ENCODE results near the gene RSKR. TPM values are rescaled to one million over a fixed set of nuclear protein-coding genes. Genes with fewer than 3 reads are reported as not detected.

The RSKR gene
- total RNA-seq, 1 donor from 2014 or later: 37.9 TPM

DNA sequence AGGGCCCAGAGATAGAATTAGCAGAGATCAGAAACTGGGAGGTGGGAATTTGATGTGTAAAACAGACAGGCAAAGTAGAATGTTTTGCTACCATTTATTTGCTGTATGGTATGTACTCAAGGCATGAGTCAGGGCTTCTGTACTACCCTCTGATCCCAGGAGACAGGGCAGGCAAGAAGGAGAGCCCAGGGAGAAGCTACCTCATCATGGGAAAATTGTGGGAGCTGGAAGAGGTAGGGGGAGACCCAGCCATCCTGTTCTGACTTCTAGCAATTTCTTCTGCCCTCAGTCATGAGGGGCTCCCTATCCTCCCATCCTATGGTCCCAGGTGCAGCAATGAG lies 41.0 kb downstream of the RSKR start:
- peaks cover 60% of the 10 kb centered on the region for H3K36me3 Mint-ChIP-seq (ENCODE audit: low read depth)
- H3K4me1 Mint-ChIP-seq (ENCODE audit: low read depth): peaks cover 51% of the 10 kb centered on the region
- H3K27ac Mint-ChIP-seq: no peak overlapping the region
- DNase-seq (ENCODE audit: low spot score): no peak
- H3K27me3 Mint-ChIP-seq (ENCODE audit: low read depth): no peaks in the 10 kb centered on the region
- intact Hi-C loops (cut with micrococcal nuclease): no loop called here
- no peak overlapping the region for H3K4me3 Mint-ChIP-seq (ENCODE audit: low read depth)
- H3K9me3 Mint-ChIP-seq: no peaks in the 10 kb centered on the region

DNA sequence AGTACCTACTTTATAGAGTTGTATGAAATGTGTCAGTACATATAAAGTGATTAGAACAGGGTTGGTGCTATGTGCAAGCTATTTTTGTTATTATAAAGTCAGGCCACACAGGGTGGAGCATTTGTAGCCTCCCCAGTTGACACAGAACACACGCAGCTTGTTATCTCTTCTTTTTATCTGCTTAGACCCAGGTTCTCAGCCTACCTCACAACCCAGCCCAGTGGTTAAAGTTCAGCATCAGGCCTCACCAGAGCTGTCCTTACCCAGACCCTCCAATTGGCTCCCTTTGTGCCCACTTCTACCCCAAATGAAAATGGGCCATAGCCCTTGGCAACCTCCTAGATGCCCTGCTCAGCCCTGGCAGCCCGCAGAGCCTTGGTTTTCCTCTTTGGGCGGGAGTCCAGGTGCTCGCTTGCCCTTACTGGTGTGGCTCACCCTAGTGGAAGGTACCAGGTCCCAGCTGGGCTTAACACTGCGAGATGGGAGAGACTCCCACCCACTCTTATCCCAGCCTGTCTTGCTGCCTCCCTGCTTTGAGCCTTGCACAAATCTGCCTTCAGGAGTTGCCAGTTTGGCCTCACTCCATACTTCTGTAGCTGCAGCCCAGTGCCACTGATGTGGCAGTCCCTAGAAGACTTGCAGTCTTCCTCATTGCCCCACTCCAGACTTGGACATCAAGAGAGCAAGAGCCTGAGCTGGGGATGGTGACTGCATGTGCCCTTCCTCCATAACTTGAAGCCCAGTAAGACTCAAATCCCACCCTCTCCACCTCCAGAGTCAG lies 41.5 kb downstream of the RSKR start:
- peak overlapping the region; percentile 97 for H3K4me3 Mint-ChIP-seq (ENCODE audit: low read depth)
- peak overlapping the region; percentile 70 for H3K27ac Mint-ChIP-seq
- peaks cover 54% of the 10 kb centered on the region for H3K4me1 Mint-ChIP-seq (ENCODE audit: low read depth)
- no peaks in the 10 kb centered on the region for H3K9me3 Mint-ChIP-seq
- H3K36me3 Mint-ChIP-seq (ENCODE audit: low read depth): peaks cover 60% of the 10 kb centered on the region
- intact Hi-C loops (cut with micrococcal nuclease): no loop called here
- no peaks in the 10 kb centered on the region for H3K27me3 Mint-ChIP-seq (ENCODE audit: low read depth)
- no peak for DNase-seq (ENCODE audit: low spot score)

DNA sequence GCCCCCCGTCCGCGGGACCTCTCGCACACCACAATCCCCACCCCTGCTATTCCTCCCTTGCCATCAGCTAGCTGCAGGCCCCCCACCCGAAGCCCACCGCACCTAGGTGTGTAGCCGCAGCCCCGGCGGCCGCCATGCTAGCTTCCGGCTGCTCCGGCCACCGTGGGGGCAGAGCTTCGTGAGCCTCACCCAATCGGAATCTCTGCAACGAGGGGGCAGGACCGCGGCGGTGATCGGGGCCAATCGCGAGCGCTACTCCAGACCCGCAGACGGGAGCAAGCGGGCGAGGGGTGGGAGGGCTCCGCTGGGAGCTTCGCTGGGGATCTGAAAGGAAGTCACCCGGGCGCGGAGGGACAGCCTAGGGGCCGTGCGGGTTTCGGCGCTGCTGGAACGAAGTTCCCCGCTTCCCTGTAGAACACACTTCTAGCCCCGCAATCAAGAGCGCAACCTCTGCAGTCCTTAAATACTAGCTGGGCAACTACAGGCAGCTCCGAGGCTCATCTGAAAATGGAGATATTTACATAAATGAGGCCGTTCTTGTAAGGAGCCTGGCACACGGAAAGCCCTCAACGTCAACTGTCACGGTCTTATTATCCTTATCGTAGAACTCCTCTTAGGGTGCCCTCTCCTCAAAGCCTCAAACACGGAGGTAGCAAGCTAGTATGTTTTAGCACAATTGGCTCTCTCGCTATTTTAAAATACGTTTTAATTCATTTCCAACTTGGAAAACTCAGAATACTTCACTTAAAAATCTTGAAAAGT lies 42.4 kb downstream of the RSKR start, which contains the start of gene PIGS:
Gene PIGS (minus strand): TSS at position 164 of the 762 bp plus-strand sequence. CDS start 28 bp downstream, at position 136.
- Mint-ChIP-seq H3K36me3 (ENCODE audit: low read depth) (peaks cover 59% of the 10 kb centered on the region), H3K4me3 (ENCODE audit: low read depth) (peak within 1 kb of the TSS; percentile 97), H3K27me3 (ENCODE audit: low read depth) (no peaks in the 10 kb centered on the region), H3K9me3 (no peaks in the 10 kb centered on the region), H3K27ac (peak within 1 kb of the TSS; percentile 93), H3K4me1 (ENCODE audit: low read depth) (peaks cover 54% of the 10 kb centered on the region)
- intact Hi-C loops (cut with micrococcal nuclease): loop anchor here (1.0 to 2.0 kb wide), 2 partner anchors 19 to 27 kb away; partner anchors contain the start of gene UNC119
- DNase-seq (ENCODE audit: low spot score): peak; percentile 91

DNA sequence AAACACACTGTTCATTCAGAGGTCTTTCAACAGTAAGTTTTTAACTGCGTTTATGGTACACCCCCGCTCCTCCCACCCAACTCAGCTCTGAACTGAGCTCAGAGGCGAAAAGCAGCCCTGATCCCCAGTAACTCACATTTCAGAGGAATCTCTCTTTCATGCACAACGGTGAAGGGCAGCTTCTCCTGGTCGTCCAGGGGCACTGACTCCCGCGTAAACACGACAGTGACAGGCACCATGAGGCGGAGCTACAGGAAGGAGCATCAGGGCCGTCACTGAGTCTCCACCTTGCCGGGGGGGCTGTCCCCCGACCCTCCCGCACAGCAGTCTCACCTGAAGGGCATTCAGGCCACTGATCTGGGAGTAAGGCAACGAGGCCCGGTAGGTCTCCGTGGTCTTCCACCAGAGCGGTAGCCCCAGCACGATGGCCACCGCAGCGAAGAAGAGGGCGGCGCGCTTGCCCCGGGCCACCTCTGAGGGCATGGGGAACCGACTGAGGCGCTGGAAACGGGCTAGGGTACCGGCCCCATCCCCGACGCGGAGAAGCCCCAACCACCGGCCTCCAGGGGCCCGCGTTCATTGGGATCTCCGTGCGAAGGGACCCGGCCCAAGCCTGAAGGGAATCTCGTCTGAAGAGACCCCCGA lies 43.1 kb downstream of the RSKR start:
- peak; percentile 46 for DNase-seq (ENCODE audit: low spot score)
- H3K9me3 Mint-ChIP-seq: no peaks in the 10 kb centered on the region
- peaks cover 49% of the 10 kb centered on the region for H3K4me1 Mint-ChIP-seq (ENCODE audit: low read depth)
- peak overlapping the region; percentile 93 for H3K27ac Mint-ChIP-seq
- no peaks in the 10 kb centered on the region for H3K27me3 Mint-ChIP-seq (ENCODE audit: low read depth)
- intact Hi-C loops (cut with micrococcal nuclease): loop anchor here (1.0 to 2.0 kb wide), 2 partner anchors 18 to 27 kb away; partner anchors contain the start of gene UNC119
- H3K36me3 Mint-ChIP-seq (ENCODE audit: low read depth): peaks cover 55% of the 10 kb centered on the region
- H3K4me3 Mint-ChIP-seq (ENCODE audit: low read depth): peak overlapping the region; percentile 97

DNA sequence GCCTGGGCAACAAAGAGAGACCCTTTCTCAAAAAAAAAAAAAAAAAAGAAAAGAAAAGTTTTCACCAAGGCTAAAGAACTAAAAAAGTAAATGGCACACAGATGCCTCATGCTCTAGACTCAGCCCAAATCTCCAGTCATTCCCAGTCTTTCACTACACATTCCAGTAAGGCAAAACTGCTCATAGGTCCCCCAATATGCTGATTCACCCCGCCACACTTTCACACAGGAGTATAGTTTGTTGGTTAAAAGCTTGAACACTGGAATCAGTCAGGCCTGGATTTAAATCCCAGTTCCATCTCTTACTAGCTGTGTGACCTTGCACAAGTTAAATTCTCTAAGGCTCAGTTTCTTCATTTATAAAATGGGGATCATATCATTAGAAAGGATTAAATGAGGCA lies 44.5 kb downstream of the RSKR start:
- Mint-ChIP-seq H3K9me3 (no peaks in the 10 kb centered on the region), H3K4me1 (ENCODE audit: low read depth) (peaks cover 50% of the 10 kb centered on the region), H3K36me3 (ENCODE audit: low read depth) (peaks cover 54% of the 10 kb centered on the region), H3K4me3 (ENCODE audit: low read depth) (peak overlapping the region; percentile 97), H3K27me3 (ENCODE audit: low read depth) (no peaks in the 10 kb centered on the region), H3K27ac (no peak overlapping the region)
- intact Hi-C loops (cut with micrococcal nuclease): no loop called here
- no peak for DNase-seq (ENCODE audit: low spot score)

DNA sequence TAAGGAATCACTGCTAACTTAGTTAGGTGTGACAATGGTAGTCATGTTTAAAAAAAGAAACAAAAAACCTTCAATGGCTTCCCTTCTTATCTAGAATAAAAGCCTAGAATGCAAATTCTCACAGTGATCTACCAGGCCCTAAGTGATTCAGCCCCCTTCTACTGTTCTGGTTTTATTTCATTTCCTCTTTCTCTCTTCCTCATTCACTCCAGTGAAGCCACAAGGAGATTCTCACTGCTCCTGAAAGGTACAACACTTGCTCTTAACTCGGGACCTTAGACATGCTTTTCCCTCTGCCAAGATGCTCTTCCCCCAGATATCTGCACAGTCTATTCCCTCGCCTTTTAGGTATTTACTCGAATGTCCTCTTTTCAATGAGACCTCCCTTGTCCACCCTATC lies 46.4 kb downstream of the RSKR start:
- DNase-seq (ENCODE audit: low spot score): no peak
- H3K27me3 Mint-ChIP-seq (ENCODE audit: low read depth): no peaks in the 10 kb centered on the region
- peak overlapping the region; percentile 40 for H3K27ac Mint-ChIP-seq
- H3K36me3 Mint-ChIP-seq (ENCODE audit: low read depth): peaks cover 48% of the 10 kb centered on the region
- intact Hi-C loops (cut with micrococcal nuclease): no loop called here
- H3K9me3 Mint-ChIP-seq: no peaks in the 10 kb centered on the region
- peaks cover 40% of the 10 kb centered on the region for H3K4me1 Mint-ChIP-seq (ENCODE audit: low read depth)
- no peak overlapping the region for H3K4me3 Mint-ChIP-seq (ENCODE audit: low read depth)

DNA sequence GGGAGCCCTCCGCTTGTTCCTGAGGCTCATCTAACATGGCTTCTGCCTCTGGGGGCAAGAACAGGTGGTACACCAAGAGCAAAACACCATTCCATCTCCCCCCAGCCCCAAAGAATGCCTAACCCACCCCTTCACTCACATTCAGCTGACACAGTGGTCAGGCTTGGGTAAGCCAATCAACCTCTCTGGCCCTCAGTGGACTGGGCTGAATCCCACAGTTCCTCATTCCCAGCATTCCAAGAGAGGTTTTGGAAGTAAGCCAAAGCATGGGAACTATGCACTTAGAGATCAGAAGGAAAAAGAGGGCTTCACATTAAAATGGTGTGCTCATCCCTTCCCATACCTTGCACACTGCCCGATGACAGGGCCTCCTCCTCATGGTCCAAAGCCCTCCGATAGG lies 50.5 kb downstream of the RSKR start:
- Mint-ChIP-seq H3K36me3 (ENCODE audit: low read depth) (peaks cover 55% of the 10 kb centered on the region), H3K27me3 (ENCODE audit: low read depth) (no peaks in the 10 kb centered on the region), H3K9me3 (no peaks in the 10 kb centered on the region), H3K27ac (no peak overlapping the region), H3K4me3 (ENCODE audit: low read depth) (no peak overlapping the region), H3K4me1 (ENCODE audit: low read depth) (peaks cover 19% of the 10 kb centered on the region)
- no peak for DNase-seq (ENCODE audit: low spot score)
- intact Hi-C loops (cut with micrococcal nuclease): no loop called here

Other genes starting within 250 kb of the RSKR start
- gene SEBOX, start 249.0 kb downstream of the RSKR start, total RNA-seq: not detected in 2 replicates
- gene VTN, start 243.9 kb downstream of the RSKR start, total RNA-seq: 0.23 and 0.50 TPM in 2 replicates
- 35.0 and 35.9 TPM in 2 replicates for gene SARM1, start 242.5 kb downstream of the RSKR start, total RNA-seq
- 5.3 and 6.9 TPM in 2 replicates for gene SLC46A1, start 208.0 kb downstream of the RSKR start, total RNA-seq
- gene SLC13A2, start 140.5 kb downstream of the RSKR start, total RNA-seq: not detected in 2 replicates
- gene FOXN1, start 107.8 kb downstream of the RSKR start, total RNA-seq: not detected in 2 replicates
- 55.3 and 63.9 TPM in 2 replicates for gene UNC119, start 61.6 kb downstream of the RSKR start, total RNA-seq
- 65.1 and 70.9 TPM in 2 replicates for gene PIGS, start 42.7 kb downstream of the RSKR start, total RNA-seq
- gene ALDOC, start 37.3 kb downstream of the RSKR start, total RNA-seq: 95.0 and 95.7 TPM in 2 replicates
- 92.5 and 98.8 TPM in 2 replicates for gene SPAG5, start 15.2 kb downstream of the RSKR start, total RNA-seq
- 196 and 213 TPM in 2 replicates for gene BLTP2, start 31.0 kb upstream of the RSKR start, total RNA-seq
- gene SDF2, start 47.7 kb upstream of the RSKR start, total RNA-seq: 40.3 and 49.2 TPM in 2 replicates
- gene SUPT6H, start 48.0 kb upstream of the RSKR start, total RNA-seq: 97.5 and 102 TPM in 2 replicates
- gene PROCA1, start 97.7 kb upstream of the RSKR start, total RNA-seq: 7.0 and 7.7 TPM in 2 replicates
- gene RAB34, start 103.7 kb upstream of the RSKR start, total RNA-seq: 19.4 and 21.5 TPM in 2 replicates
- gene RPL23A, start 105.8 kb upstream of the RSKR start, total RNA-seq: 1,712 and 1,733 TPM in 2 replicates
- 8.0 and 8.2 TPM in 2 replicates for gene TLCD1, start 112.0 kb upstream of the RSKR start, total RNA-seq
- gene NEK8, start 114.6 kb upstream of the RSKR start, total RNA-seq: 3.6 and 4.2 TPM in 2 replicates
- 125 and 129 TPM in 2 replicates for gene TRAF4, start 129.8 kb upstream of the RSKR start, total RNA-seq
- gene FAM222B, start 228.6 kb upstream of the RSKR start, total RNA-seq: 19.6 and 23.0 TPM in 2 replicates
- 54.5 and 60.4 TPM in 2 replicates for gene ERAL1, start 240.8 kb upstream of the RSKR start, total RNA-seq